Measurements from ENCODE around the gene SLFN14. TPM values are rescaled to one million over a fixed set of nuclear protein-coding genes. Genes with fewer than 3 reads are reported as not detected.

SLFN14 gene
- not detected in 2 replicates for total RNA-seq

DNA sequence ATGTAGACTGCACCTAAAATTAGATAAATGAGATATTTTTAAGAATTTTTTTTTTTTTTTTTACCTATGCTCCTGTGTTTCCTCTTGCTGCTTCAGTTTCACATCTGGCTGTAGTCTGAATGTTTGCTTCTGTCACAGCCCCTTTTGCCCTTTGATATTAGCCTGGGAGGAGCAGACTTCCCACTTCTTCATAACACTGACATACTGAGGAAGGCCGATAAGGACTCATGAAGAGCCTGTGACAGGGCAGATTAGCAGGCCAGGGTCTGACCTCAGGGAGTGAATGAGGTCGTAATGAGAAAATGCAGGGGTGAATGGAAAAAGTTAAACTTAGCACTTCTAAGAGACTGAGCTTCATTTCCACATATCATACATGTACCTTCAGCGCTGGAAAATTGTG, at the start of gene SLFN14:
Gene SLFN14 (minus strand): TSS at position 117 of the 400 bp plus-strand sequence. CDS start 2,757 bp downstream, outside the sequence.
- DNase-seq (ENCODE audit: low spot score): no peak
- no peak within 1 kb of the TSS for H3K27ac Mint-ChIP-seq

GRCh38 chr17:35609831-35610230, 49.2 kb upstream of the SLFN14 start:
- peaks cover 59% of the 10 kb centered on the region for H3K36me3 Mint-ChIP-seq (ENCODE audit: low read depth)
- intact Hi-C loops (cut with micrococcal nuclease): no loop called here
- DNase-seq (ENCODE audit: low spot score): no peak
- no peak overlapping the region for H3K4me3 Mint-ChIP-seq (ENCODE audit: low read depth)
- no peaks in the 10 kb centered on the region for H3K27me3 Mint-ChIP-seq (ENCODE audit: low read depth)
- no peaks in the 10 kb centered on the region for H3K9me3 Mint-ChIP-seq
- no peak overlapping the region for H3K27ac Mint-ChIP-seq
- H3K4me1 Mint-ChIP-seq (ENCODE audit: low read depth): peaks cover 4% of the 10 kb centered on the region

More for the DNA sequence above, at the start of gene SLFN14:
- Mint-ChIP-seq H3K36me3 (ENCODE audit: low read depth) (no peaks in the 10 kb centered on the region), H3K27me3 (ENCODE audit: low read depth) (peaks cover 38% of the 10 kb centered on the region), H3K9me3 (no peaks in the 10 kb centered on the region), H3K4me1 (ENCODE audit: low read depth) (peaks cover 5% of the 10 kb centered on the region), H3K4me3 (ENCODE audit: low read depth) (no peak within 1 kb of the TSS)
- intact Hi-C loops (cut with micrococcal nuclease): no loop called here

GRCh38 chr17:35607239-35607847, 46.7 kb upstream of the SLFN14 start:
- Mint-ChIP-seq H3K4me1 (ENCODE audit: low read depth) (no peaks in the 10 kb centered on the region), H3K36me3 (ENCODE audit: low read depth) (peaks cover 61% of the 10 kb centered on the region), H3K4me3 (ENCODE audit: low read depth) (no peak overlapping the region), H3K27ac (no peak overlapping the region), H3K9me3 (no peaks in the 10 kb centered on the region), H3K27me3 (ENCODE audit: low read depth) (no peaks in the 10 kb centered on the region)
- no peak for DNase-seq (ENCODE audit: low spot score)
- intact Hi-C loops (cut with micrococcal nuclease): no loop called here

GRCh38 chr17:35605678-35606077, 45.1 kb upstream of the SLFN14 start:
- H3K36me3 Mint-ChIP-seq (ENCODE audit: low read depth): peaks cover 59% of the 10 kb centered on the region
- H3K4me3 Mint-ChIP-seq (ENCODE audit: low read depth): no peak overlapping the region
- no peak overlapping the region for H3K27ac Mint-ChIP-seq
- no peaks in the 10 kb centered on the region for H3K27me3 Mint-ChIP-seq (ENCODE audit: low read depth)
- intact Hi-C loops (cut with micrococcal nuclease): no loop called here
- no peak for DNase-seq (ENCODE audit: low spot score)
- no peaks in the 10 kb centered on the region for H3K9me3 Mint-ChIP-seq
- H3K4me1 Mint-ChIP-seq (ENCODE audit: low read depth): no peaks in the 10 kb centered on the region

GRCh38 chr17:35603674-35604073, 43.1 kb upstream of the SLFN14 start:
- intact Hi-C loops (cut with micrococcal nuclease): no loop called here
- Mint-ChIP-seq H3K27me3 (ENCODE audit: low read depth) (no peaks in the 10 kb centered on the region), H3K4me3 (ENCODE audit: low read depth) (no peak overlapping the region), H3K36me3 (ENCODE audit: low read depth) (peaks cover 62% of the 10 kb centered on the region), H3K27ac (no peak overlapping the region), H3K9me3 (no peaks in the 10 kb centered on the region), H3K4me1 (ENCODE audit: low read depth) (no peaks in the 10 kb centered on the region)
- DNase-seq (ENCODE audit: low spot score): no peak

- peaks cover 69% of the 10 kb centered on the region for H3K36me3 Mint-ChIP-seq (ENCODE audit: low read depth)
- no peaks in the 10 kb centered on the region for H3K27me3 Mint-ChIP-seq (ENCODE audit: low read depth)
- no peaks in the 10 kb centered on the region for H3K9me3 Mint-ChIP-seq
- no peak overlapping the region for H3K27ac Mint-ChIP-seq
- no peak for DNase-seq (ENCODE audit: low spot score)
- H3K4me3 Mint-ChIP-seq (ENCODE audit: low read depth): no peak overlapping the region
- H3K4me1 Mint-ChIP-seq (ENCODE audit: low read depth): no peaks in the 10 kb centered on the region
- intact Hi-C loops (cut with micrococcal nuclease): no loop called here
These were observed 37.0 kb upstream of the SLFN14 start for GRCh38 chr17:35597604-35598003.

- DNase-seq (ENCODE audit: low spot score): no peak
These were observed 36.1 kb upstream of the SLFN14 start for GRCh38 chr17:35596530-35597233.

DNA sequence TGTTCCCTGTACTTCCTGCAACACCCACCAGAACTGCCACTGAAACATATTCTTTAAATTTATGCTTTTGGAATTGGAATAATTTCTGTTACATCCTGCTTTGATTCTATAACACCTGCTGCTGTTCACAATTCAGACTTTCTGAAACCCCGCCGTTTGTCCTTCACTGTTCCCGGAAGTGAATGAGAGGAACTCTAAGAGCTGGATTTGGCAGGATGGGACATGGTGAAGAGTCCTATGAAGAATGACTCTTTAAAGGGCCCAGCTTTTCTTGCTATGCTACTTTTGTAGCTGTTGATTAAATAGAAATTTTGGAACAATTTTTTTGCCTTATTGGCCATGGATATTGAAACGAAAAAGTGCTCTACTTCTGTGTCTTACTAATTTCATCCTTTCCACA, 35.5 kb upstream of the SLFN14 start:
- DNase-seq (ENCODE audit: low spot score): no peak
- intact Hi-C loops (cut with micrococcal nuclease): no loop called here
- H3K4me3 Mint-ChIP-seq (ENCODE audit: low read depth): no peak overlapping the region
- peaks cover 61% of the 10 kb centered on the region for H3K36me3 Mint-ChIP-seq (ENCODE audit: low read depth)
- no peaks in the 10 kb centered on the region for H3K9me3 Mint-ChIP-seq
- H3K27ac Mint-ChIP-seq: no peak overlapping the region
- peaks cover 1% of the 10 kb centered on the region for H3K4me1 Mint-ChIP-seq (ENCODE audit: low read depth)
- no peaks in the 10 kb centered on the region for H3K27me3 Mint-ChIP-seq (ENCODE audit: low read depth)

More at GRCh38 chr17:35596530-35597233, 36.1 kb upstream of the SLFN14 start:
- peaks cover 64% of the 10 kb centered on the region for H3K36me3 Mint-ChIP-seq (ENCODE audit: low read depth)
- H3K4me3 Mint-ChIP-seq (ENCODE audit: low read depth): no peak overlapping the region
- intact Hi-C loops (cut with micrococcal nuclease): no loop called here
- no peaks in the 10 kb centered on the region for H3K27me3 Mint-ChIP-seq (ENCODE audit: low read depth)
- H3K4me1 Mint-ChIP-seq (ENCODE audit: low read depth): no peaks in the 10 kb centered on the region
- H3K27ac Mint-ChIP-seq: no peak overlapping the region
- H3K9me3 Mint-ChIP-seq: no peaks in the 10 kb centered on the region

GRCh38 chr17:35588196-35588920, 27.7 kb upstream of the SLFN14 start:
- intact Hi-C loops (cut with micrococcal nuclease): loop anchor here (5.0 to 10.0 kb wide), 4 partner anchors 144 to 346 kb away; partner anchors contain the start of genes SLFN13, SLFN5 and TAF15
- no peaks in the 10 kb centered on the region for H3K9me3 Mint-ChIP-seq
- H3K27me3 Mint-ChIP-seq (ENCODE audit: low read depth): peaks cover 7% of the 10 kb centered on the region
- peak overlapping the region; percentile 94 for H3K4me3 Mint-ChIP-seq (ENCODE audit: low read depth)
- H3K27ac Mint-ChIP-seq: peak overlapping the region; percentile 96
- no peak for DNase-seq (ENCODE audit: low spot score)
- peaks cover 13% of the 10 kb centered on the region for H3K36me3 Mint-ChIP-seq (ENCODE audit: low read depth)
- H3K4me1 Mint-ChIP-seq (ENCODE audit: low read depth): peaks cover 30% of the 10 kb centered on the region

GRCh38 chr17:35587074-35587961, 26.7 kb upstream of the SLFN14 start, which contains the start of gene AP2B1:
AP2B1 (plus strand) TSS chr17:35587322; CDS start chr17:35594031, 6,709 bp downstream.
- DNase-seq (ENCODE audit: low spot score): peak; percentile 96
- H3K9me3 Mint-ChIP-seq: no peaks in the 10 kb centered on the region
- H3K27me3 Mint-ChIP-seq (ENCODE audit: low read depth): peaks cover 7% of the 10 kb centered on the region
- H3K27ac Mint-ChIP-seq: peak within 1 kb of the TSS; percentile 96
- intact Hi-C loops (cut with micrococcal nuclease): loop anchor here (1.0 to 10.0 kb wide), 7 partner anchors 9 to 345 kb away; partner anchors contain the start of genes PEX12, SLFN13, SLFN5 and TAF15
- peaks cover 10% of the 10 kb centered on the region for H3K36me3 Mint-ChIP-seq (ENCODE audit: low read depth)
- H3K4me1 Mint-ChIP-seq (ENCODE audit: low read depth): peaks cover 30% of the 10 kb centered on the region
- peak within 1 kb of the TSS; percentile 94 for H3K4me3 Mint-ChIP-seq (ENCODE audit: low read depth)

- Mint-ChIP-seq H3K27ac (peak overlapping the region; percentile 96), H3K36me3 (ENCODE audit: low read depth) (peaks cover 10% of the 10 kb centered on the region), H3K4me1 (ENCODE audit: low read depth) (peaks cover 30% of the 10 kb centered on the region), H3K27me3 (ENCODE audit: low read depth) (peaks cover 9% of the 10 kb centered on the region), H3K9me3 (no peaks in the 10 kb centered on the region), H3K4me3 (ENCODE audit: low read depth) (peak overlapping the region; percentile 94)
- DNase-seq (ENCODE audit: low spot score): no peak
- intact Hi-C loops (cut with micrococcal nuclease): loop anchor here (1.0 to 10.0 kb wide), 7 partner anchors 8 to 344 kb away; partner anchors contain the start of genes PEX12, SLFN13, SLFN5 and TAF15
These were observed 26.0 kb upstream of the SLFN14 start for GRCh38 chr17:35586569-35587073.

- DNase-seq (ENCODE audit: low spot score): no peak
- intact Hi-C loops (cut with micrococcal nuclease): loop anchor here (10.0 kb wide), 2 partner anchors 139 to 269 kb away; partner anchors contain the start of gene SLFN13
- Mint-ChIP-seq H3K27ac (no peak overlapping the region), H3K36me3 (ENCODE audit: low read depth) (peaks cover 4% of the 10 kb centered on the region), H3K4me3 (ENCODE audit: low read depth) (no peak overlapping the region), H3K9me3 (no peaks in the 10 kb centered on the region), H3K27me3 (ENCODE audit: low read depth) (peaks cover 9% of the 10 kb centered on the region), H3K4me1 (ENCODE audit: low read depth) (peaks cover 21% of the 10 kb centered on the region)
These were observed 23.4 kb upstream of the SLFN14 start for GRCh38 chr17:35584061-35584460.

All from activated T-helper 2 cell treated with anti-CD3 and anti-CD28 coated beads, Interferon-gamma antibody, Interleukin-2, Interleukin-4, amounts not matched to agents 10 μg/mL and 5 μg/mL and 100 μg/mL, durations not matched to agents 14 hours and 24 hours and 36 hours (primary cell).